SU-DHL-6 (cell line): ENCODE data around the gene PACS1.

Experiments used
- EZH2phosphoT487 ChIP-seq: fragments of 200-600 bp; sonication (generic), shearing (Covaris generic); conservative IDR thresholded peaks from 2 replicates; pipeline ENCODE4 v1.6.1; 2018; ENCODE audit warnings: mild to moderate bottlenecking, antibody characterized with exemption, low read length, moderate library complexity, mixed read lengths
- TF ChIP-seq, protein P1 (sequence below): fragments of 200-600 bp; sonication (generic); IDR thresholded peaks from one replicate; pipeline ENCODE4 v1.5.1; 2017; ENCODE audit warnings: antibody characterized with exemption, mild to moderate bottlenecking, low read length, moderate library complexity; ENCODE audit not compliant: insufficient read depth, poor library complexity, severe bottlenecking

DNA sequence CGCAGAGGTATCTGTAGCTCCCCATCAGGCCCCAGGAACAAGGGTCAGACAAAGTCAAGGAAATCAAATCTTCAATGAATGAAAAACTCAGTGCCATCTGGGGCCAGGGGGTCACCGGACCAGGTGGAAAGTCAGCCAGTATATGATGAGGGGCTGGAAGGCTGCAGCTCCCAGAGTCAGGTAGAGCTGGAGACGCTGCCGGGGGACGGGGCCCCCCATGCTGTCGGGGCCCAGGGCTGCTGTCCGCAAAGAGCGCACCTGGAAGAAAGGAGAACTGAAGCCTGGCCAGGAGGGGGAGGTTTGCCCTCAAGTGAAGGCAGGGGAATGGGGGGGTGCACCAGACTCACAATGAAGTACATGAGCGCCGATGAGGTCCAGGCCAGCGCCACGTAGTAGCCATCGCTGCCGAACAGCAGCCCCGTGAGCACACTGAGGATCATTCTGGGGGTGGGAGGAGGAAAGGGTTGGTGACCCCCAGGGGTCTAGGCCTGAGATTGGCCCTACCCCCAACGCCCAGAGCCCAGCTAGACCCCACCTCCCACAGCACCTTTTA, 214.5 kb downstream of the PACS1 start:
- TF ChIP-seq, protein P1, sequence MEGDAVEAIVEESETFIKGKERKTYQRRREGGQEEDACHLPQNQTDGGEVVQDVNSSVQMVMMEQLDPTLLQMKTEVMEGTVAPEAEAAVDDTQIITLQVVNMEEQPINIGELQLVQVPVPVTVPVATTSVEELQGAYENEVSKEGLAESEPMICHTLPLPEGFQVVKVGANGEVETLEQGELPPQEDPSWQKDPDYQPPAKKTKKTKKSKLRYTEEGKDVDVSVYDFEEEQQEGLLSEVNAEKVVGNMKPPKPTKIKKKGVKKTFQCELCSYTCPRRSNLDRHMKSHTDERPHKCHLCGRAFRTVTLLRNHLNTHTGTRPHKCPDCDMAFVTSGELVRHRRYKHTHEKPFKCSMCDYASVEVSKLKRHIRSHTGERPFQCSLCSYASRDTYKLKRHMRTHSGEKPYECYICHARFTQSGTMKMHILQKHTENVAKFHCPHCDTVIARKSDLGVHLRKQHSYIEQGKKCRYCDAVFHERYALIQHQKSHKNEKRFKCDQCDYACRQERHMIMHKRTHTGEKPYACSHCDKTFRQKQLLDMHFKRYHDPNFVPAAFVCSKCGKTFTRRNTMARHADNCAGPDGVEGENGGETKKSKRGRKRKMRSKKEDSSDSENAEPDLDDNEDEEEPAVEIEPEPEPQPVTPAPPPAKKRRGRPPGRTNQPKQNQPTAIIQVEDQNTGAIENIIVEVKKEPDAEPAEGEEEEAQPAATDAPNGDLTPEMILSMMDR, result no peak
- no peak for TF ChIP-seq EZH2phosphoT487
